HepG2 (cell line): Measurements from ENCODE around the gene SMIM36. TPM values are rescaled to one million over a fixed set of nuclear protein-coding genes. Genes with fewer than 3 reads are reported as not detected.

ENCODE experiments used
- FOXK2 ChIP-seq: fragments of 450-650 bp; IDR thresholded peaks from 2 replicates; pipeline ENCODE4 v1.6.1; 2016
- GFI1 ChIP-seq: sonication (generic); formaldehyde crosslinking; IDR thresholded peaks from 2 replicates; pipeline ENCODE4 v1.5.0; 2020; ENCODE audit warnings: missing genetic modification reagents, mild to moderate bottlenecking, borderline replicate concordance
- HNRNPK ChIP-seq: fragments of 200-400 bp; formaldehyde crosslinking; IDR thresholded peaks from 2 replicates; pipeline ENCODE4 v1.6.1; 2018; ENCODE audit warnings: low read length, low read depth, moderate library complexity, mild to moderate bottlenecking; ENCODE audit not compliant: poor library complexity, severe bottlenecking
- JDP2 ChIP-seq: sonication (generic); formaldehyde crosslinking; IDR thresholded peaks from 2 replicates; pipeline ENCODE4 v1.8.1; 2022; ENCODE audit warnings: missing genetic modification reagents, borderline replicate concordance
- KLF12 ChIP-seq: sonication (generic); formaldehyde crosslinking; IDR thresholded peaks from 2 replicates; pipeline ENCODE4 v1.4.0; 2020; ENCODE audit warnings: missing genetic modification reagents, borderline replicate concordance
- MTA1 ChIP-seq: sonication (generic); formaldehyde crosslinking; IDR thresholded peaks from 2 replicates; pipeline ENCODE4 v1.4.0; 2020; ENCODE audit warnings: missing genetic modification reagents, mild to moderate bottlenecking, borderline replicate concordance
- MZF1 ChIP-seq: sonication (generic); formaldehyde crosslinking; IDR thresholded peaks from 2 replicates; pipeline ENCODE4 v1.8.1; 2023; ENCODE audit warnings: mild to moderate bottlenecking, missing genetic modification reagents, borderline replicate concordance
- NFE2L2 ChIP-seq: fragments of 150-350 bp; IDR thresholded peaks from 2 replicates; pipeline ENCODE4 v1.6.1; 2014; ENCODE audit warnings: low read length
- SOX13 ChIP-seq, 3 experiments: fragments of 450-650 bp in 1 of 3; sonication (generic) in 1 of 3; formaldehyde crosslinking in 1 of 3; IDR thresholded peaks in 2 of 3; conservative IDR thresholded peaks in 1 of 3; 2 replicates each; pipeline versions ENCODE4 v1.5.0 to v1.6.1; 2016 to 2020; ENCODE audit warnings: antibody characterized with exemption in 1 of 3, mild to moderate bottlenecking in 1 of 3, missing compliant biosample characterization in 1 of 3, missing genetic modification reagents in 1 of 3, moderate library complexity in 1 of 3
- SP5 ChIP-seq: IDR thresholded peaks from 2 replicates; pipeline ENCODE4 v1.6.1; 2016; ENCODE audit warnings: low read depth, borderline replicate concordance
- SRY ChIP-seq: sonication (generic); formaldehyde crosslinking; IDR thresholded peaks from 2 replicates; pipeline ENCODE4 v1.8.0; 2022; ENCODE audit warnings: mild to moderate bottlenecking, missing genetic modification reagents
- YEATS2 ChIP-seq: sonication (generic); formaldehyde crosslinking; IDR thresholded peaks from 2 replicates; pipeline ENCODE4 v1.4.0; 2020; ENCODE audit warnings: missing genetic modification reagents, borderline replicate concordance
- ZEB1 ChIP-seq: IDR thresholded peaks from 2 replicates; pipeline ENCODE4 v1.6.1; 2012; ENCODE audit warnings: mild to moderate bottlenecking, low read depth, inconsistent platforms; ENCODE audit not compliant: insufficient replicate concordance
- ZNF329 ChIP-seq: sonication (generic); formaldehyde crosslinking; IDR thresholded peaks from 2 replicates; pipeline ENCODE4 v1.9.0; 2021; ENCODE audit warnings: low read depth, mild to moderate bottlenecking, missing genetic modification reagents
- ZNF331 ChIP-seq: sonication (generic); formaldehyde crosslinking; IDR thresholded peaks from 2 replicates; pipeline ENCODE4 v1.4.0; 2020; ENCODE audit warnings: missing genetic modification reagents
- ZNF572 ChIP-seq: sonication (generic); formaldehyde crosslinking; IDR thresholded peaks from 2 replicates; pipeline ENCODE4 v1.5.1; 2020; ENCODE audit warnings: mild to moderate bottlenecking, missing genetic modification reagents
- ZNF615 ChIP-seq: sonication (generic); formaldehyde crosslinking; IDR thresholded peaks from 2 replicates; pipeline ENCODE4 v1.5.0; 2020; ENCODE audit warnings: mild to moderate bottlenecking, missing genetic modification reagents, borderline replicate concordance
- ZNF629 ChIP-seq: sonication (generic); formaldehyde crosslinking; conservative IDR thresholded peaks from 2 replicates; pipeline ENCODE4 v1.5.0; 2020; ENCODE audit warnings: missing genetic modification reagents
- ZNF713 ChIP-seq: sonication (generic); formaldehyde crosslinking; IDR thresholded peaks from 2 replicates; pipeline ENCODE4 v1.4.0; 2020; ENCODE audit warnings: mild to moderate bottlenecking, missing genetic modification reagents
- ZNF788 ChIP-seq: sonication (generic); formaldehyde crosslinking; IDR thresholded peaks from 2 replicates; pipeline ENCODE4 v1.5.0; 2020; ENCODE audit warnings: mild to moderate bottlenecking, missing genetic modification reagents, borderline replicate concordance
- ZZZ3 ChIP-seq: sonication (generic); formaldehyde crosslinking; IDR thresholded peaks from 2 replicates; pipeline ENCODE4 v1.4.0; 2020; ENCODE audit warnings: missing genetic modification reagents, mild to moderate bottlenecking, borderline replicate concordance
- polyA plus RNA-seq, 8 experiments: library from polyadenylated mRNA; depleted of rRNA in 3 of 8; stranded (reverse) in 7 of 8; unstranded in 1 of 8; fragments of >200 nt; fragmentation: Illumina TruSeq in 4 of 8; extraction: Trizol in 4 of 8; gene quantifications; 2 replicates each; pipeline versions ENCODE4 v1.2.1 to v1.2.3, GENCODE V29; 2011 to 2016; ENCODE audit warnings: low read depth in 4 of 8, missing spikeins in 1 of 8, mixed read lengths in 1 of 8; ENCODE audit not compliant: insufficient read depth in 1 of 8
- total RNA-seq, 5 experiments: library from RNA; depleted of rRNA; stranded (reverse); fragments of >200 nt; fragmentation: Illumina TruSeq; extraction: Trizol; gene quantifications; 2 replicates each; pipeline ENCODE4 v1.2.3, GENCODE V29; 2016; ENCODE audit warnings: low read depth in 1 of 5
- TF ChIP-seq, protein P1 (sequence below): sonication (generic); formaldehyde crosslinking; IDR thresholded peaks from 2 replicates; pipeline ENCODE4 v1.5.1; 2020; ENCODE audit warnings: mild to moderate bottlenecking, moderate library complexity, missing genetic modification reagents
- TF ChIP-seq, protein P2 (sequence below): sonication (generic); formaldehyde crosslinking; IDR thresholded peaks from 2 replicates; pipeline ENCODE4 v1.4.0; 2020; ENCODE audit warnings: missing genetic modification reagents, borderline replicate concordance

The SMIM36 gene
- total and polyA plus RNA-seq, 2 of the 13 experiments (the other 11 are each of a cell fraction or from before 2014, with no cell fraction given): not detected

DNA sequence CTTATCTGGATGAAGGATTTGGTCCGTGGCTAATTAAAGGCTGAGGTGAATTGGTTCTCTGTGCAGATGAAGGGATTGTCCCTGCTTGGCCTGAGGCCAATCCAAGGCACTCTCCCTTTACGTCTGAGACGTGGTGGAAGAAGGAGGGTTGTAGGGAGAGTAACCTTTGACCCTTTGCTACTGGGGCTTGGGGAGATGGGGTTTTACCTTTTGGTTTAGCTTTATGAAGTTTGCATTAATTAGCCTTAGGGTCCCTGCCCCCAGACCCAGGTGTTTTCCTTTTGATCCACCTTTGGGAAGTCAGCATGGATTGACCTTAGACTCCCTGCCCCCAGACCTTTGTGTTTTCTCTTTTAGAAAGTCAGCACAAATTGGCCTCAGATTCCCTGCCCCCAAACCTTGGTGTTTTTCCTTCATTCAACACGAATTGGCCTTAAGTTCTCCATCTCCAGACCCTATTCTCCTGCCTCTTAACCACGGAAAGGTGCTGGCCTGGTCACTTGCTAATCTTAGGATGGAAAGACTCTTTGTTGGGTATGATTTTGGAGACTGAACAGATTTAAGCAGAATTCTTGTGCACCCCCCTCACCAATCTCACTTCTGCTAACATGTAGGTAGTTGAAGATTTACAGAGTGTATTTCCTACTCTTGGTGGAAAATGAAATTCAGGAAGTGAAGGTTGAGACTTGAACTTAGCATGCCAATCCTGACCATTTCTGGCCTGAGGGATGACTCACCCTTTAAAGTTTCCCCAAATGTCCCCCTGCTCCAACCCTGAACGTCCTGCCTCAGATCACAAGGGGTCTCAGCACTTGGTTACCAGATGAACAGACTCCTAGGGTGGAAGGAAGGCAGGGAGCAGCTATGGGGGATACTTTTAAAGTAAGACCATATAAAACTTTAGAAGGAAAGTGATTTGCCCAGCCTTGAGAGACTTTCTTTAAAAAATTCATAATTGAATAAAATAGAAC is 66.5 kb downstream of the SMIM36 start (continued):
- TF ChIP-seq, protein P1, sequence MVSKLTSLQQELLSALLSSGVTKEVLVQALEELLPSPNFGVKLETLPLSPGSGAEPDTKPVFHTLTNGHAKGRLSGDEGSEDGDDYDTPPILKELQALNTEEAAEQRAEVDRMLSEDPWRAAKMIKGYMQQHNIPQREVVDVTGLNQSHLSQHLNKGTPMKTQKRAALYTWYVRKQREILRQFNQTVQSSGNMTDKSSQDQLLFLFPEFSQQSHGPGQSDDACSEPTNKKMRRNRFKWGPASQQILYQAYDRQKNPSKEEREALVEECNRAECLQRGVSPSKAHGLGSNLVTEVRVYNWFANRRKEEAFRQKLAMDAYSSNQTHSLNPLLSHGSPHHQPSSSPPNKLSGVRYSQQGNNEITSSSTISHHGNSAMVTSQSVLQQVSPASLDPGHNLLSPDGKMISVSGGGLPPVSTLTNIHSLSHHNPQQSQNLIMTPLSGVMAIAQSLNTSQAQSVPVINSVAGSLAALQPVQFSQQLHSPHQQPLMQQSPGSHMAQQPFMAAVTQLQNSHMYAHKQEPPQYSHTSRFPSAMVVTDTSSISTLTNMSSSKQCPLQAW: peak; percentile 94
- TF ChIP-seq SOX13 (IDR thresholded peaks at IDR 0.05) (no peak; the same call in 1 of the 2 replicates), SOX13 (CRISPR knock-in tag; conservative IDR thresholded peaks at IDR 0.05 in 1 of 2, IDR thresholded peaks at IDR 0.05 in 1 of 2) (peak in 1 of 2 experiments; percentile 67; a peak in 1 of 4 replicates), FOXK2 (no peak), NFE2L2 (no peak), ZZZ3 (no peak), ZNF329 (no peak), SRY (CRISPR knock-in tag) (no peak), MZF1 (CRISPR knock-in tag) (no peak), GFI1 (CRISPR knock-in tag) (peak; percentile 95), ZEB1 (peak; percentile 81), ZNF572 (CRISPR knock-in tag) (no peak), JDP2 (CRISPR knock-in tag) (no peak), MTA1 (CRISPR knock-in tag) (no peak; the same call in 1 of the 2 replicates), KLF12 (CRISPR knock-in tag) (no peak), ZNF331 (CRISPR knock-in tag) (0 out of 2 replicates have a peak, but pooled peaks have one; percentile 5), ZNF788 (CRISPR knock-in tag) (peak; percentile 24; the same call in 1 of the 2 replicates), ZNF629 (CRISPR knock-in tag) (no peak), ZNF615 (CRISPR knock-in tag) (no peak), ZNF713 (CRISPR knock-in tag) (no peak), YEATS2 (CRISPR knock-in tag) (no peak), HNRNPK (no peak), SP5 (CRISPR knock-in tag) (no peak)
- TF ChIP-seq, protein P2, sequence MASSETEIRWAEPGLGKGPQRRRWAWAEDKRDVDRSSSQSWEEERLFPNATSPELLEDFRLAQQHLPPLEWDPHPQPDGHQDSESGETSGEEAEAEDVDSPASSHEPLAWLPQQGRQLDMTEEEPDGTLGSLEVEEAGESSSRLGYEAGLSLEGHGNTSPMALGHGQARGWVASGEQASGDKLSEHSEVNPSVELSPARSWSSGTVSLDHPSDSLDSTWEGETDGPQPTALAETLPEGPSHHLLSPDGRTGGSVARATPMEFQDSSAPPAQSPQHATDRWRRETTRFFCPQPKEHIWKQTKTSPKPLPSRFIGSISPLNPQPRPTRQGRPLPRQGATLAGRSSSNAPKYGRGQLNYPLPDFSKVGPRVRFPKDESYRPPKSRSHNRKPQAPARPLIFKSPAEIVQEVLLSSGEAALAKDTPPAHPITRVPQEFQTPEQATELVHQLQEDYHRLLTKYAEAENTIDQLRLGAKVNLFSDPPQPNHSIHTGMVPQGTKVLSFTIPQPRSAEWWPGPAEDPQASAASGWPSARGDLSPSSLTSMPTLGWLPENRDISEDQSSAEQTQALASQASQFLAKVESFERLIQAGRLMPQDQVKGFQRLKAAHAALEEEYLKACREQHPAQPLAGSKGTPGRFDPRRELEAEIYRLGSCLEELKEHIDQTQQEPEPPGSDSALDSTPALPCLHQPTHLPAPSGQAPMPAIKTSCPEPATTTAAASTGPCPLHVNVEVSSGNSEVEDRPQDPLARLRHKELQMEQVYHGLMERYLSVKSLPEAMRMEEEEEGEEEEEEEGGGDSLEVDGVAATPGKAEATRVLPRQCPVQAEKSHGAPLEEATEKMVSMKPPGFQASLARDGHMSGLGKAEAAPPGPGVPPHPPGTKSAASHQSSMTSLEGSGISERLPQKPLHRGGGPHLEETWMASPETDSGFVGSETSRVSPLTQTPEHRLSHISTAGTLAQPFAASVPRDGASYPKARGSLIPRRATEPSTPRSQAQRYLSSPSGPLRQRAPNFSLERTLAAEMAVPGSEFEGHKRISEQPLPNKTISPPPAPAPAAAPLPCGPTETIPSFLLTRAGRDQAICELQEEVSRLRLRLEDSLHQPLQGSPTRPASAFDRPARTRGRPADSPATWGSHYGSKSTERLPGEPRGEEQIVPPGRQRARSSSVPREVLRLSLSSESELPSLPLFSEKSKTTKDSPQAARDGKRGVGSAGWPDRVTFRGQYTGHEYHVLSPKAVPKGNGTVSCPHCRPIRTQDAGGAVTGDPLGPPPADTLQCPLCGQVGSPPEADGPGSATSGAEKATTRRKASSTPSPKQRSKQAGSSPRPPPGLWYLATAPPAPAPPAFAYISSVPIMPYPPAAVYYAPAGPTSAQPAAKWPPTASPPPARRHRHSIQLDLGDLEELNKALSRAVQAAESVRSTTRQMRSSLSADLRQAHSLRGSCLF (CRISPR knock-in tag): no peak
